H1 (cell line): Measurements from ENCODE around the gene NLRP6. TPM values are rescaled to one million over a fixed set of nuclear protein-coding genes. Genes with fewer than 3 reads are reported as not detected.

ENCODE experiments used
- GABPA ChIP-seq: IDR thresholded peaks from 2 replicates; pipeline ENCODE4 v1.6.1; 2011; ENCODE audit warnings: mild to moderate bottlenecking, low read length, moderate library complexity, borderline replicate concordance; ENCODE audit not compliant: insufficient read depth
- NANOG ChIP-seq: IDR thresholded peaks from 2 replicates; pipeline ENCODE4 v1.6.1; 2011; ENCODE audit warnings: low read length, low read depth, mild to moderate bottlenecking, inconsistent platforms; ENCODE audit not compliant: insufficient read depth, poor library complexity, severe bottlenecking
- RBBP5 ChIP-seq: IDR thresholded peaks from 2 replicates; pipeline ENCODE4 v1.7.1; 2012; ENCODE audit warnings: low read depth, mild to moderate bottlenecking, inconsistent platforms, low read length, moderate library complexity, borderline replicate concordance
- SIX5 ChIP-seq: IDR thresholded peaks from 2 replicates; pipeline ENCODE4 v1.6.1; 2011; ENCODE audit warnings: mild to moderate bottlenecking, low read depth, low read length
- SP4 ChIP-seq: IDR thresholded peaks from 2 replicates; pipeline ENCODE4 v1.6.1; 2012; ENCODE audit warnings: low read length, inconsistent platforms
- polyA plus RNA-seq, 7 experiments: library from polyadenylated mRNA; depleted of rRNA in 3 of 7; stranded (reverse) in 5 of 7; unstranded in 2 of 7; fragments of >200 nt in 5 of 7; fragments of 200-250 nt in 2 of 7; gene quantifications; 1 replicate in 5 of 7; 2 replicates in 1 of 7; 4 replicates in 1 of 7; pipeline versions ENCODE4 v1.2.1 to v1.2.3, GENCODE V29; 2011 to 2013; ENCODE audit warnings: missing spikeins in 2 of 7, mixed read lengths in 2 of 7
- total RNA-seq: library from RNA; stranded (reverse); fragmentation: NEBNext Ultra II Directional; extraction: Animal tissue kit (Norgen Biotek cat#: 25700); gene quantifications from 2 replicates; pipeline ENCODE4 v1.2.1, GENCODE V29; 2021
- TF ChIP-seq, protein P1 (sequence below): fragments of 300-600 bp; sonication (generic); IDR thresholded peaks from 2 replicates; pipeline ENCODE4 v1.7.1; 2012; ENCODE audit warnings: low read length, moderate library complexity, mild to moderate bottlenecking, inconsistent platforms; ENCODE audit not compliant: insufficient replicate concordance
- TF ChIP-seq, protein P2 (sequence below), 3 experiments: IDR thresholded peaks; 1 replicate in 2 of 3; 2 replicates in 1 of 3; pipeline versions ENCODE4 v1.5.1 to v1.6.1; 2011; ENCODE audit warnings: low read length in 3 of 3, mild to moderate bottlenecking in 3 of 3, inconsistent platforms in 2 of 3, low read depth in 1 of 3, moderate library complexity in 1 of 3; ENCODE audit not compliant: insufficient read depth in 1 of 3; ENCODE audit errors: control extremely low read depth in 1 of 3

The NLRP6 gene
- total and polyA plus RNA-seq, 2 of the 8 experiments (the other 6 are each of a cell fraction or from before 2014, with no cell fraction given) = not detected

DNA sequence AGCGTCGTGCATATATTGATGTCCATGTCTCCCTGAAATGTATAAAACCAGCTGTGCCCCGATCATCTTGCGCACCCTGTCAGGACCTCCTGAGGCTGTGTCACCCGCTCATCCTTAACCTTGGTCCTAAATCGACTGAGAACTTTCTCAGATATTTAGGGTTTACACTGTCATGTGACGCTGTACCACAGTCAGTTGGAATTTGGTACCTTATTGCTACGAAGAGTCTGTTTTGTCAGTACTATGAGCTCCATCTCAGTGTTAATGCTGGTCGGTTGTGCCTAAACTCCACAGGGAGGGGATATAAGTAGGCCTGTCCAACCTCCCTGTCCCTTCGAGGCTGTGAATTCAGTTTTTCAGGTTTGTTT is 27.6 kb downstream of the NLRP6 start (continued):
- TF ChIP-seq, protein P1, sequence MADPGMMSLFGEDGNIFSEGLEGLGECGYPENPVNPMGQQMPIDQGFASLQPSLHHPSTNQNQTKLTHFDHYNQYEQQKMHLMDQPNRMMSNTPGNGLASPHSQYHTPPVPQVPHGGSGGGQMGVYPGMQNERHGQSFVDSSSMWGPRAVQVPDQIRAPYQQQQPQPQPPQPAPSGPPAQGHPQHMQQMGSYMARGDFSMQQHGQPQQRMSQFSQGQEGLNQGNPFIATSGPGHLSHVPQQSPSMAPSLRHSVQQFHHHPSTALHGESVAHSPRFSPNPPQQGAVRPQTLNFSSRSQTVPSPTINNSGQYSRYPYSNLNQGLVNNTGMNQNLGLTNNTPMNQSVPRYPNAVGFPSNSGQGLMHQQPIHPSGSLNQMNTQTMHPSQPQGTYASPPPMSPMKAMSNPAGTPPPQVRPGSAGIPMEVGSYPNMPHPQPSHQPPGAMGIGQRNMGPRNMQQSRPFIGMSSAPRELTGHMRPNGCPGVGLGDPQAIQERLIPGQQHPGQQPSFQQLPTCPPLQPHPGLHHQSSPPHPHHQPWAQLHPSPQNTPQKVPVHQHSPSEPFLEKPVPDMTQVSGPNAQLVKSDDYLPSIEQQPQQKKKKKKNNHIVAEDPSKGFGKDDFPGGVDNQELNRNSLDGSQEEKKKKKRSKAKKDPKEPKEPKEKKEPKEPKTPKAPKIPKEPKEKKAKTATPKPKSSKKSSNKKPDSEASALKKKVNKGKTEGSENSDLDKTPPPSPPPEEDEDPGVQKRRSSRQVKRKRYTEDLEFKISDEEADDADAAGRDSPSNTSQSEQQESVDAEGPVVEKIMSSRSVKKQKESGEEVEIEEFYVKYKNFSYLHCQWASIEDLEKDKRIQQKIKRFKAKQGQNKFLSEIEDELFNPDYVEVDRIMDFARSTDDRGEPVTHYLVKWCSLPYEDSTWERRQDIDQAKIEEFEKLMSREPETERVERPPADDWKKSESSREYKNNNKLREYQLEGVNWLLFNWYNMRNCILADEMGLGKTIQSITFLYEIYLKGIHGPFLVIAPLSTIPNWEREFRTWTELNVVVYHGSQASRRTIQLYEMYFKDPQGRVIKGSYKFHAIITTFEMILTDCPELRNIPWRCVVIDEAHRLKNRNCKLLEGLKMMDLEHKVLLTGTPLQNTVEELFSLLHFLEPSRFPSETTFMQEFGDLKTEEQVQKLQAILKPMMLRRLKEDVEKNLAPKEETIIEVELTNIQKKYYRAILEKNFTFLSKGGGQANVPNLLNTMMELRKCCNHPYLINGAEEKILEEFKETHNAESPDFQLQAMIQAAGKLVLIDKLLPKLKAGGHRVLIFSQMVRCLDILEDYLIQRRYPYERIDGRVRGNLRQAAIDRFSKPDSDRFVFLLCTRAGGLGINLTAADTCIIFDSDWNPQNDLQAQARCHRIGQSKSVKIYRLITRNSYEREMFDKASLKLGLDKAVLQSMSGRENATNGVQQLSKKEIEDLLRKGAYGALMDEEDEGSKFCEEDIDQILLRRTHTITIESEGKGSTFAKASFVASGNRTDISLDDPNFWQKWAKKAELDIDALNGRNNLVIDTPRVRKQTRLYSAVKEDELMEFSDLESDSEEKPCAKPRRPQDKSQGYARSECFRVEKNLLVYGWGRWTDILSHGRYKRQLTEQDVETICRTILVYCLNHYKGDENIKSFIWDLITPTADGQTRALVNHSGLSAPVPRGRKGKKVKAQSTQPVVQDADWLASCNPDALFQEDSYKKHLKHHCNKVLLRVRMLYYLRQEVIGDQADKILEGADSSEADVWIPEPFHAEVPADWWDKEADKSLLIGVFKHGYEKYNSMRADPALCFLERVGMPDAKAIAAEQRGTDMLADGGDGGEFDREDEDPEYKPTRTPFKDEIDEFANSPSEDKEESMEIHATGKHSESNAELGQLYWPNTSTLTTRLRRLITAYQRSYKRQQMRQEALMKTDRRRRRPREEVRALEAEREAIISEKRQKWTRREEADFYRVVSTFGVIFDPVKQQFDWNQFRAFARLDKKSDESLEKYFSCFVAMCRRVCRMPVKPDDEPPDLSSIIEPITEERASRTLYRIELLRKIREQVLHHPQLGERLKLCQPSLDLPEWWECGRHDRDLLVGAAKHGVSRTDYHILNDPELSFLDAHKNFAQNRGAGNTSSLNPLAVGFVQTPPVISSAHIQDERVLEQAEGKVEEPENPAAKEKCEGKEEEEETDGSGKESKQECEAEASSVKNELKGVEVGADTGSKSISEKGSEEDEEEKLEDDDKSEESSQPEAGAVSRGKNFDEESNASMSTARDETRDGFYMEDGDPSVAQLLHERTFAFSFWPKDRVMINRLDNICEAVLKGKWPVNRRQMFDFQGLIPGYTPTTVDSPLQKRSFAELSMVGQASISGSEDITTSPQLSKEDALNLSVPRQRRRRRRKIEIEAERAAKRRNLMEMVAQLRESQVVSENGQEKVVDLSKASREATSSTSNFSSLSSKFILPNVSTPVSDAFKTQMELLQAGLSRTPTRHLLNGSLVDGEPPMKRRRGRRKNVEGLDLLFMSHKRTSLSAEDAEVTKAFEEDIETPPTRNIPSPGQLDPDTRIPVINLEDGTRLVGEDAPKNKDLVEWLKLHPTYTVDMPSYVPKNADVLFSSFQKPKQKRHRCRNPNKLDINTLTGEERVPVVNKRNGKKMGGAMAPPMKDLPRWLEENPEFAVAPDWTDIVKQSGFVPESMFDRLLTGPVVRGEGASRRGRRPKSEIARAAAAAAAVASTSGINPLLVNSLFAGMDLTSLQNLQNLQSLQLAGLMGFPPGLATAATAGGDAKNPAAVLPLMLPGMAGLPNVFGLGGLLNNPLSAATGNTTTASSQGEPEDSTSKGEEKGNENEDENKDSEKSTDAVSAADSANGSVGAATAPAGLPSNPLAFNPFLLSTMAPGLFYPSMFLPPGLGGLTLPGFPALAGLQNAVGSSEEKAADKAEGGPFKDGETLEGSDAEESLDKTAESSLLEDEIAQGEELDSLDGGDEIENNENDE = no peak
- TF ChIP-seq SIX5 (no peak), SP4 (no peak), RBBP5 (no peak), GABPA (no peak), NANOG (no peak)
- TF ChIP-seq, protein P2, sequence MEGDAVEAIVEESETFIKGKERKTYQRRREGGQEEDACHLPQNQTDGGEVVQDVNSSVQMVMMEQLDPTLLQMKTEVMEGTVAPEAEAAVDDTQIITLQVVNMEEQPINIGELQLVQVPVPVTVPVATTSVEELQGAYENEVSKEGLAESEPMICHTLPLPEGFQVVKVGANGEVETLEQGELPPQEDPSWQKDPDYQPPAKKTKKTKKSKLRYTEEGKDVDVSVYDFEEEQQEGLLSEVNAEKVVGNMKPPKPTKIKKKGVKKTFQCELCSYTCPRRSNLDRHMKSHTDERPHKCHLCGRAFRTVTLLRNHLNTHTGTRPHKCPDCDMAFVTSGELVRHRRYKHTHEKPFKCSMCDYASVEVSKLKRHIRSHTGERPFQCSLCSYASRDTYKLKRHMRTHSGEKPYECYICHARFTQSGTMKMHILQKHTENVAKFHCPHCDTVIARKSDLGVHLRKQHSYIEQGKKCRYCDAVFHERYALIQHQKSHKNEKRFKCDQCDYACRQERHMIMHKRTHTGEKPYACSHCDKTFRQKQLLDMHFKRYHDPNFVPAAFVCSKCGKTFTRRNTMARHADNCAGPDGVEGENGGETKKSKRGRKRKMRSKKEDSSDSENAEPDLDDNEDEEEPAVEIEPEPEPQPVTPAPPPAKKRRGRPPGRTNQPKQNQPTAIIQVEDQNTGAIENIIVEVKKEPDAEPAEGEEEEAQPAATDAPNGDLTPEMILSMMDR (IDR thresholded peaks at IDR 0.05; ENCODE audit: control extremely low read depth in 1 of 3, insufficient read depth in 1 of 3, low read depth in 1 of 3, low read length in 3 of 3) = no peak
